Trophoblast cell (in vitro differentiated cells and primary cell): ENCODE measurements around the gene ITPR1.

Experiments used
- DNase-seq, 2 donors: peaks; one replicate each; pipeline ENCODE4 v3.0.0-alpha.2; 2016
- H2AFZ ChIP-seq: 2 replicates; pipeline ENCODE4 v1.6.1; 2013; ENCODE audit warnings: low read length, moderate library complexity, mild to moderate bottlenecking; ENCODE audit not compliant: insufficient read depth, poor library complexity
- H2AK5ac ChIP-seq: 2 replicates; pipeline ENCODE4 v1.6.1; 2013; ENCODE audit warnings: mild to moderate bottlenecking, low read length
- H2BK120ac ChIP-seq: 2 replicates; pipeline ENCODE4 v1.6.1; 2013; ENCODE audit warnings: low read length, mild to moderate bottlenecking, moderate library complexity; ENCODE audit not compliant: insufficient read depth, poor library complexity
- H2BK12ac ChIP-seq: 2 replicates; pipeline ENCODE4 v1.6.1; 2013; ENCODE audit warnings: mild to moderate bottlenecking, low read length, moderate library complexity
- H2BK5ac ChIP-seq: 2 replicates; pipeline ENCODE4 v1.6.1; 2013; ENCODE audit warnings: low read length, low read depth, moderate library complexity, mild to moderate bottlenecking; ENCODE audit not compliant: poor library complexity
- H3K14ac ChIP-seq: 2 replicates; pipeline ENCODE4 v1.6.1; 2013; ENCODE audit warnings: mild to moderate bottlenecking, low read length
- H3K18ac ChIP-seq: 2 replicates; pipeline ENCODE4 v1.6.1; 2013; ENCODE audit warnings: mild to moderate bottlenecking, low read length
- H3K23ac ChIP-seq: 2 replicates; pipeline ENCODE4 v1.6.1; 2013; ENCODE audit warnings: low read length
- H3K27ac ChIP-seq: 2 replicates; pipeline ENCODE4 v1.5.1; 2013; ENCODE audit warnings: low read depth, mild to moderate bottlenecking, inconsistent platforms, low read length, moderate library complexity
- H3K27me3 ChIP-seq: 2 replicates; pipeline ENCODE4 v1.6.1; 2013; ENCODE audit warnings: inconsistent platforms, mild to moderate bottlenecking, low read length, moderate library complexity; ENCODE audit not compliant: insufficient read depth
- H3K36me3 ChIP-seq, 2 experiments: 1 replicate in 1 of 2; 2 replicates in 1 of 2; pipeline ENCODE4 v1.6.1; 2013; ENCODE audit warnings: low read length in 2 of 2, mild to moderate bottlenecking in 2 of 2, moderate library complexity in 1 of 2; ENCODE audit not compliant: insufficient read depth in 2 of 2, control insufficient read depth in 1 of 2
- H3K4ac ChIP-seq: 2 replicates; pipeline ENCODE4 v1.6.1; 2013; ENCODE audit warnings: low read depth, mild to moderate bottlenecking, low read length, moderate library complexity
- H3K4me1 ChIP-seq, 2 experiments: 1 replicate in 1 of 2; 2 replicates in 1 of 2; pipeline ENCODE4 v1.6.1; 2013; ENCODE audit warnings: low read length in 2 of 2, mild to moderate bottlenecking in 2 of 2, moderate library complexity in 1 of 2; ENCODE audit not compliant: insufficient read depth in 2 of 2, control insufficient read depth in 1 of 2
- H3K4me2 ChIP-seq: 2 replicates; pipeline ENCODE4 v1.6.1; 2013; ENCODE audit warnings: inconsistent platforms, mild to moderate bottlenecking, low read length, moderate library complexity
- H3K4me3 ChIP-seq: 2 replicates; pipeline ENCODE4 v1.5.1; 2013; ENCODE audit warnings: mild to moderate bottlenecking, low read depth, low read length, inconsistent platforms
- H3K79me1 ChIP-seq: one replicate; pipeline ENCODE4 v1.6.1; 2013; ENCODE audit warnings: low read length
- H3K79me2 ChIP-seq: 2 replicates; pipeline ENCODE4 v1.6.1; 2013; ENCODE audit warnings: low read length, mild to moderate bottlenecking; ENCODE audit not compliant: control insufficient read depth, insufficient read depth, poor library complexity
- H3K9ac ChIP-seq: 2 replicates; pipeline ENCODE4 v1.6.1; 2013; ENCODE audit warnings: mild to moderate bottlenecking, low read length
- H3K9me3 ChIP-seq: 2 replicates; pipeline ENCODE4 v1.6.1; 2013; ENCODE audit warnings: low read depth, mild to moderate bottlenecking, control low read depth, inconsistent platforms, low read length; ENCODE audit not compliant: insufficient read depth
- H4K12ac ChIP-seq: 2 replicates; pipeline ENCODE4 v1.6.1; 2013; ENCODE audit warnings: low read depth, mild to moderate bottlenecking, low read length, moderate library complexity
- H4K8ac ChIP-seq: 2 replicates; pipeline ENCODE4 v1.6.1; 2013; ENCODE audit warnings: low read depth, mild to moderate bottlenecking, low read length, moderate library complexity
- H4K91ac ChIP-seq: one replicate; pipeline ENCODE4 v1.6.1; 2013; ENCODE audit warnings: low read depth, mild to moderate bottlenecking, low read length, moderate library complexity
- WGBS: extraction: QIAGEN DNeasy Blood & Tissue Kit; methylation state at CpG from one replicate; pipeline ENCODE4 v1.1.7; 2013; ENCODE audit warnings: missing lambda C conversion rate; ENCODE audit not compliant: insufficient read length, insufficient coverage; ENCODE audit errors: extremely low coverage; 5-methylcytosine and 5-hydroxymethylcytosine counted together

ITPR1 gene

GRCh38 chr3:4820296-4821121, 327.4 kb downstream of the ITPR1 start:
- Histone ChIP-seq H3K14ac (peak overlapping the region; percentile 12), H3K4ac (no peak overlapping the region), H3K23ac (no peak overlapping the region), H4K8ac (no peak overlapping the region), H2AFZ (no peak overlapping the region), H3K9me3 (no peaks in the 10 kb centered on the region), H3K79me1 (peaks cover 35% of the 10 kb centered on the region), H3K18ac (peak overlapping the region; percentile 9), H3K4me1 (peaks cover 18 to 28% of the 10 kb centered on the region in 2 experiments), H3K9ac (no peak overlapping the region), H3K36me3 (peaks cover 2 to 4% of the 10 kb centered on the region in 2 experiments), H4K91ac (peak overlapping the region; percentile 75), H3K27me3 (no peaks in the 10 kb centered on the region), H2BK120ac (peak overlapping the region; percentile 27), H2AK5ac (peak overlapping the region; percentile 75), H3K4me2 (no peak overlapping the region), H3K4me3 (no peak overlapping the region), H3K79me2 (peaks cover 5% of the 10 kb centered on the region), H4K12ac (no peak overlapping the region), H2BK12ac (peak overlapping the region; percentile 72), H2BK5ac (peak overlapping the region; percentile 1), H3K27ac (no peak overlapping the region)
- no CpG with 5 or more reads among the region's 17 CpGs for WGBS
- no peak for DNase-seq

GRCh38 chr3:4821338-4821737, 328.2 kb downstream of the ITPR1 start:
- Histone ChIP-seq H3K4ac (no peak overlapping the region), H3K4me2 (no peak overlapping the region), H3K27me3 (no peaks in the 10 kb centered on the region), H3K14ac (peak overlapping the region; percentile 4), H3K9me3 (no peaks in the 10 kb centered on the region), H2BK5ac (no peak overlapping the region), H3K79me2 (peaks cover 6% of the 10 kb centered on the region), H2AFZ (no peak overlapping the region), H3K9ac (no peak overlapping the region), H4K8ac (no peak overlapping the region), H4K91ac (peak overlapping the region; percentile 75), H3K36me3 (peaks cover 2 to 4% of the 10 kb centered on the region in 2 experiments), H3K23ac (no peak overlapping the region), H2BK120ac (peak overlapping the region; percentile 14), H2BK12ac (peak overlapping the region; percentile 72), H3K4me3 (no peak overlapping the region), H3K4me1 (peaks cover 26 to 36% of the 10 kb centered on the region in 2 experiments), H3K79me1 (peaks cover 42% of the 10 kb centered on the region), H3K27ac (no peak overlapping the region), H2AK5ac (no peak overlapping the region), H3K18ac (no peak overlapping the region), H4K12ac (no peak overlapping the region)
- WGBS = no CpG with 5 or more reads among the region's 2 CpGs
- DNase-seq = peak; percentile 72 to 81

- Histone ChIP-seq H3K4me1 (peaks cover 32 to 43% of the 10 kb centered on the region in 2 experiments), H3K4me3 (no peak overlapping the region), H3K23ac (no peak overlapping the region), H3K36me3 (peaks cover 2 to 4% of the 10 kb centered on the region in 2 experiments), H3K9me3 (no peaks in the 10 kb centered on the region), H2BK12ac (peak overlapping the region; percentile 96), H3K27me3 (no peaks in the 10 kb centered on the region), H3K79me2 (peaks cover 9% of the 10 kb centered on the region), H4K12ac (no peak overlapping the region), H3K18ac (peak overlapping the region; percentile 90), H3K4ac (peak overlapping the region; percentile 39), H4K91ac (peak overlapping the region; percentile 82), H3K27ac (no peak overlapping the region), H4K8ac (peak overlapping the region; percentile 56), H2AFZ (peak overlapping the region; percentile 58), H3K9ac (no peak overlapping the region), H3K4me2 (no peak overlapping the region), H3K14ac (peak overlapping the region; percentile 88), H2AK5ac (peak overlapping the region; percentile 97), H3K79me1 (peaks cover 48% of the 10 kb centered on the region), H2BK120ac (peak overlapping the region; percentile 34), H2BK5ac (peak overlapping the region; percentile 52)
- DNase-seq = no peak
- WGBS = no CpG with 5 or more reads among the region's 11 CpGs
Measured at GRCh38 chr3:4821975-4822374, 328.8 kb downstream of the ITPR1 start.

GRCh38 chr3:4822568-4822967, 329.4 kb downstream of the ITPR1 start:
- no peak overlapping the region for H3K4me2 ChIP-seq
- peak overlapping the region; percentile 27 for H3K18ac ChIP-seq
- WGBS = no CpG with 5 or more reads among the region's 6 CpGs
- no peak overlapping the region for H4K8ac ChIP-seq
- H3K4ac ChIP-seq = peak overlapping the region; percentile 20
- H2AFZ ChIP-seq = no peak overlapping the region
- no peak overlapping the region for H3K23ac ChIP-seq
- no peak for DNase-seq
- no peaks in the 10 kb centered on the region for H3K27me3 ChIP-seq
- no peak overlapping the region for H3K9ac ChIP-seq
- peak overlapping the region; percentile 66 for H2AK5ac ChIP-seq
- H2BK12ac ChIP-seq = peak overlapping the region; percentile 39
- no peak overlapping the region for H3K27ac ChIP-seq
- no peak overlapping the region for H4K12ac ChIP-seq
- no peak overlapping the region for H3K14ac ChIP-seq
- H2BK120ac ChIP-seq = peak overlapping the region; percentile 9
- no peak overlapping the region for H2BK5ac ChIP-seq
- H3K36me3 ChIP-seq = peaks cover 2 to 4% of the 10 kb centered on the region in 2 experiments
- H3K79me2 ChIP-seq = peaks cover 9% of the 10 kb centered on the region
- peaks cover 33 to 44% of the 10 kb centered on the region in 2 experiments for H3K4me1 ChIP-seq
- peaks cover 52% of the 10 kb centered on the region for H3K79me1 ChIP-seq
- H3K4me3 ChIP-seq = no peak overlapping the region
- H4K91ac ChIP-seq = peak overlapping the region; percentile 61
- no peaks in the 10 kb centered on the region for H3K9me3 ChIP-seq
